ENCODE measurements around the gene NFATC1. TPM values are rescaled to one million over a fixed set of nuclear protein-coding genes. Genes with fewer than 3 reads are reported as not detected.

Gene NFATC1
- total and polyA plus RNA-seq, 8 donors: 3.4 to 7.9 (median 4.4) TPM

DNA sequence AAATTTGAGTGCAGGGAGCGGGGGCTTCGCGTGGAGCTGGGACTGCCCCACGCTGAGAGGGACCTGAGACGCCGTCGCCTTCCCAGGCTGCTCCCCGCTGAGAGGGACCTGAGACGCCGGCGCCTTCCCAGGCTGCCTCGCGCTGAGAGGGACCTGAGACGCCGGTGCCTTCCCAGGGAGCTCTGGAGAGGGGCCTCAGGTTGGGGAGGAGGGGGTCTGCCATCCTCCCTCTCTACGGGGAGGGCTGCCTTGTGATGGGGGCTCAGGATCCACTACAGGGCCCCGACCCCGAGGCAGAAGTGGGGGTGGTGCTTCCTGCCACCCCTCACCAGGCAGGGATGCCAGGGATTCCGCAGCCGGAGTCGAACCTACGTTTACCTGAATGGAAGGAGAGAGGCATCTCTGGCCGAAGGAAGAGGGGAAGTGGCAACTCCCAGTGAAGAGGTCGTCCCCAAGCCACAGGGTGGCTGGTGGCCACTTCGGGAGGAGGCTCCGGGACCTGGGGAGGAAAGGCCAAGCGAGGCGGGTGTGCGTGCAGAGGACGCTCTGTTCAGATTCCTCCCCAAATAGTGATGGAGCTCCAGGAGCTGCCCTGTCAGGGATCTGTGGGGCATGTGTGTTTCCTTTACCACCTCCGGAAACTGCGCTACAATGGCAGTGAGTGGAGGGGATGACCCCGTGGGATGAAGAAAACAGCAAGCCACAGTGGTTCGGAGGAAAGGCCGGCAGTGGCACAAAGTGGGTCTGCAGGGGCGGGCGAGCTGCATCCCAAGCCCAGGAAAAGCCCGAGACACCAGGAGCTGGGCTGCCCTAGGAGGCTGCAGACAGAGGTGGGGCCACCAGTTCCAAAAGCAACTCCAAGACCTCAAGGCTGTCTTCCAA is 175.7 kb downstream of the NFATC1 start:
- Histone ChIP-seq H3K36me3 (no peaks in the 10 kb centered on the region), H3K4me1 (peaks cover 0 to 1% (median under 1%) of the 10 kb centered on the region in 3 donors), H3K4me3 (no peak overlapping the region), H3K9me3 (no peaks in the 10 kb centered on the region), H3K27me3 (peaks cover 0 to 8% (median 0%) of the 10 kb centered on the region in 4 donors), H3K27ac (no peak overlapping the region)
- no peak for FAIRE-seq
- peak in 4 of 6 donors; percentile 6 to 50 (median 10) for DNase-seq
- WGBS, 2 donors: 77 to 84% methylated on average over 37 to 38 of the region's 38 CpGs
- intact Hi-C loops (cut with DNase I): no loop called here
- ATAC-seq: no peak
- TF ChIP-seq, protein P1, sequence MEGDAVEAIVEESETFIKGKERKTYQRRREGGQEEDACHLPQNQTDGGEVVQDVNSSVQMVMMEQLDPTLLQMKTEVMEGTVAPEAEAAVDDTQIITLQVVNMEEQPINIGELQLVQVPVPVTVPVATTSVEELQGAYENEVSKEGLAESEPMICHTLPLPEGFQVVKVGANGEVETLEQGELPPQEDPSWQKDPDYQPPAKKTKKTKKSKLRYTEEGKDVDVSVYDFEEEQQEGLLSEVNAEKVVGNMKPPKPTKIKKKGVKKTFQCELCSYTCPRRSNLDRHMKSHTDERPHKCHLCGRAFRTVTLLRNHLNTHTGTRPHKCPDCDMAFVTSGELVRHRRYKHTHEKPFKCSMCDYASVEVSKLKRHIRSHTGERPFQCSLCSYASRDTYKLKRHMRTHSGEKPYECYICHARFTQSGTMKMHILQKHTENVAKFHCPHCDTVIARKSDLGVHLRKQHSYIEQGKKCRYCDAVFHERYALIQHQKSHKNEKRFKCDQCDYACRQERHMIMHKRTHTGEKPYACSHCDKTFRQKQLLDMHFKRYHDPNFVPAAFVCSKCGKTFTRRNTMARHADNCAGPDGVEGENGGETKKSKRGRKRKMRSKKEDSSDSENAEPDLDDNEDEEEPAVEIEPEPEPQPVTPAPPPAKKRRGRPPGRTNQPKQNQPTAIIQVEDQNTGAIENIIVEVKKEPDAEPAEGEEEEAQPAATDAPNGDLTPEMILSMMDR (IDR thresholded peaks at IDR 0.05): no peak

DNA sequence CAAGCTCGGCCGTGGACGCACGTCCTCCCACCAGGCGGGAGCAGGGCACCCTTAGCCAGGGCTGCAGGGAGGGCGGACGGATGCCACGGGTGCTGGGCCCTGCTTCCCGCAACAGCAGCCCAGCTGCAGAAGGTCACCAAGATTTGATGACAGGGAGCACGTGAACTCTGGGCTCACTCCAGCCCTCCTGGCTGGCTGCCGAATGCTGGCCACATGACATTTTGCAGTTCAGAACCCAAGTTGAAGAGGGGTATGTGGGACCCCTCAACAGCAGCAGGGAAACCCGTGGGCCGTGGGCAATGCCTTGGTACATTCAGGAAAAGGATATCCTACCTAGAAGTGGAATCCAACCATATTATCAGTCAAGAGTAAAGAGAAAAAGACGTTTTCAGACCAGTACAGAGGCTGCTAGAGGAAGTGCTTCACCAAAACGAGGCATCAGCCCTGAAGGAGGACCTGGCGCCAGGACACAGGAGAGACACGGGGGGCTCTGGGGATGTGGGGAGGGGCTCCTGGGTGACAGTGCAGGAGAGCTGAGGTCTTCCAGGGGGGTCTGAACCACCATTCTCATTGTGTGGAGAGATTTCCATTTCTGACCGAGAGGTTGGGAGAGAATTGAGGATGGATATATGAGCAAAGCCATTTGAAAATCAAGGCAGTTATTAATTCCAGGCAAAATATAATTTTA is 176.5 kb downstream of the NFATC1 start:
- TF ChIP-seq, protein P1 (IDR thresholded peaks at IDR 0.05): no peak
- intact Hi-C loops (cut with DNase I): no loop called here
- ATAC-seq: no peak

DNA sequence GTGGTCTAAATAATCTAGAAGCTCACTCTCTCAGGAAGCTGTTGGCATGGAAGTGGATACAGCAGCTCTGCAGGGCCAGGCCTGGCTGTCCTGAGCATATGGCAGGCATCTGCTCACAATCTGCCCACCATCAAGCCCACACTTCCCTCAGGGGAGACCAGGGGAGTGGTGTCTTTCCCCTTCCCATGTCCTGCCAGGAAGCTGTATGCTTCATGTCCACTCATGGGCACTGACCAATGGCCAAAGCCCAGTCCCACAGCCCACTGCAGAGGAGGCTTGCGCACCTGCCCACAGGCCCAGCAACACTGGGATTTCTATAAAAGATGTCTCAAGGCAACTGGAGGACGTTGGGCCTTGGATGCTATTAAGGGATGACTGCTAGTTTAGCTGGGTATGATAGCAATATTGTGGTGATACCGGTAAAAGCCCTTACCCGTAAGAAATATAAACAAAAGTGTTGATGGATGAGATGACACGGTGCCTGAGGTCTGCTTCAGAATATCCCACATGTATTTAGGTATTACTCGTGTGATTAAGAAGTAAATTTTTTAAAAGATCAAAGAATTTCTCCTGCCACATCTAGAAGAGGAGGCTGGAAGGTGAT is 177.2 kb downstream of the NFATC1 start:
- H3K4me3 ChIP-seq: no peak overlapping the region
- no peaks in the 10 kb centered on the region for H3K9me3 ChIP-seq
- no peaks in the 10 kb centered on the region for H3K36me3 ChIP-seq
- ATAC-seq (no peak), DNase-seq (peak in 2 of 6 donors; percentile 5 to 40), FAIRE-seq (no peak)
- intact Hi-C loops (cut with DNase I): no loop called here
- TF ChIP-seq, protein P1 (IDR thresholded peaks at IDR 0.05): no peak
- no peak overlapping the region for H3K27ac ChIP-seq
- H3K27me3 ChIP-seq: no peaks in the 10 kb centered on the region
- H3K4me1 ChIP-seq: peaks cover 12 to 15% (median 15%) of the 10 kb centered on the region in 3 donors
- WGBS, 2 donors: 77 to 83% methylated on average over 6 of the region's 6 CpGs

More for the DNA sequence above, 176.5 kb downstream of the NFATC1 start:
- H3K27ac ChIP-seq: no peak overlapping the region
- 74 to 86% methylated on average over 18 of the region's 18 CpGs for WGBS, 2 donors
- H3K27me3 ChIP-seq: peaks cover 0 to 4% (median 0%) of the 10 kb centered on the region in 4 donors
- peak in 3 of 6 donors; percentile 3 to 46 (median 6) for DNase-seq
- H3K9me3 ChIP-seq: no peaks in the 10 kb centered on the region
- H3K36me3 ChIP-seq: no peaks in the 10 kb centered on the region
- H3K4me3 ChIP-seq: no peak overlapping the region
- no peak for FAIRE-seq
- peaks cover 5 to 9% (median 9%) of the 10 kb centered on the region in 3 donors for H3K4me1 ChIP-seq

DNA sequence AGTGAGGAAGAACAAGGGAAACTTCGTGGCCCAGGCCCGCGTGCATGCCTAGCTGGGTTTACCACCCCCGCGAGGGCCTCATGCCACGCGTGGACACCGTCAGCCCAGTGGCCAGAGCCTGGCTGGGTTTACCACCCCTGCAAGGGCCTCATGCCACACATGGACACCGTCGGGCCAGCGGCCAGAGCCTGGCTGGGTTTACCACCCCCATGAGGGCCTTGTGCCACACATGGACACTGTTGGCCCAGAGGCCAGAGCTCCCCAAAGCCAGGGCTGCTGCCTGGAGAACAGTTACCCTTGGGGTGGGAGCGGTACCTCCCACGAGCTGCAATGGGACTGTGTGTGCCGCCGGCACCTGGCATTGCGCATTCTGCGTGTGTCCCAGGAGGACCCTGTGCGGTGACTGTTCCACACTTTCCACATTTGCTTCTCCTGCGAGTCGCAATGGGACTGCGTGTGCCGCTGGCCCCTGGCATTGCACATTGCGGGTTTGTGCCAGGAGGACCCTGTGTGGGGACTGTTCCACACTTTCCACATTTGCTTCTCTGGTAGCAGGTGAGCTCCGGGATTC is 178.3 kb downstream of the NFATC1 start:
- FAIRE-seq (no peak), DNase-seq (peak in 4 of 6 donors; percentile 6 to 48 (median 12)), ATAC-seq (no peak)
- Histone ChIP-seq H3K36me3 (no peaks in the 10 kb centered on the region), H3K4me3 (no peak overlapping the region), H3K9me3 (no peaks in the 10 kb centered on the region), H3K4me1 (peaks cover 12 to 23% (median 21%) of the 10 kb centered on the region in 3 donors), H3K27ac (no peak overlapping the region), H3K27me3 (no peaks in the 10 kb centered on the region)
- 91 to 94% methylated on average over 24 of the region's 24 CpGs for WGBS, 2 donors
- TF ChIP-seq, protein P1 (IDR thresholded peaks at IDR 0.05): no peak
- intact Hi-C loops (cut with DNase I): no loop called here
